Cardiac septum (tissue), 1 donor: ENCODE measurements around the gene SH3RF3. TPM values are rescaled to one million over a fixed set of nuclear protein-coding genes. Genes with fewer than 3 reads are reported as not detected.

Source experiments
- DNase-seq: peaks from one replicate; pipeline ENCODE4 v3.0.0-alpha.2; 2020; ENCODE audit warnings: low spot score
- intact Hi-C: fragments of 100-400 bp; cut with DNase I; formaldehyde crosslinking; loops from one replicate; pipeline ENCODE4 v1.14.0; 2022
- total RNA-seq: library from RNA; stranded (reverse); fragmentation: NEBNext Ultra II Directional; extraction: Animal tissue kit (Norgen Biotek cat#: 25700); gene quantifications from one replicate; pipeline ENCODE4 v1.2.1, GENCODE V29; 2021
- donor health status: DM: no; HTN: no; CAD: no.

Gene SH3RF3
- total RNA-seq, 1 donor from 2014 or later = 11.2 TPM

DNA sequence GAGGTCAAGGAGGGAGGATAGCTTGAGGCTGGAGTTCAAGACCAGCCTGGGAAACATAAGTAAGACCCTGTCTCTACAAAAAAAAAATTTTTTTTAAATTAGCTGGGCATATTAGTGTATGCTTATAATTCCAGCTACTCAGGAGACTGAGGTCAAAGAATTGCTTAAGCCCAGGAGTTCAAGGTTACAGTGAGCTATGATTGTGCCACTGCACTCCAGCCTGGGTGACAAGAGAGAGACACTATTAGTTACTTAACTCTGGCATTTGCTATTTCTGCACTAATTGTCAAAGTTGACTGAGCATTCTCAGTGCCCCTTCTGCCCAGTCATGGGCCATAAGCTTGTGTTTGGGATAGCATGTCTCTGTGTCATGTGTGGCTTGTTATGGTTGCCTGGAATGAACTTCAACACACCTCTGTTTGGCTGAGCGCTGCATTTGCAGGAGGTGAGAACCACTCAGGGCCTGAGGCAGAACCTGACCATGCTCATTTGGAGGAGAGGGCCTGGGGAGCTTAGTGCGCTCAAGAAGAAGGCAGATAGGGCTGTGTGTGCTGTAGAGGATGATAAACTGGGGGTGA is 77.7 kb downstream of the SH3RF3 start:
- intact Hi-C loops = no loop called here

DNA sequence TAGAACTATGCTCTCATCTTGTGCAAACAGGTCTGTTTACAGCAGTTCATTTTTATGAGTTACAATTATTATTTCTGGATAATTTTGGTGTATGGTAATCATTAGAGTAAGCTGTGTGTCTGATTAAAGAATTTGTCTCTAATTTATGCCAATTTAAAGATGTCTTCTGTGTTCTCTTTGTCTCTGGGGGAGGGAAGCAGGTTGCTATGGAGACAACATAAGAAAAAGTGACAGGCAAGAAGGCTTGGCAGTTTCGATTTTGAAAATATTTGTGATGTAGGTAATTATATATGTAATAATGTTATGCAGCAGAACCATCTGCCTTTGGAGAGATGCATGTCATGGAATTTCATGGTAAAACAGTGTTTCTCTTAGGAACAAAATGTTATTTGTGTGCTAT is 78.2 kb downstream of the SH3RF3 start:
- DNase-seq = no peak
- intact Hi-C loops = no loop called here

More for the DNA sequence above, 77.7 kb downstream of the SH3RF3 start:
- peak; percentile 57 for DNase-seq

DNA sequence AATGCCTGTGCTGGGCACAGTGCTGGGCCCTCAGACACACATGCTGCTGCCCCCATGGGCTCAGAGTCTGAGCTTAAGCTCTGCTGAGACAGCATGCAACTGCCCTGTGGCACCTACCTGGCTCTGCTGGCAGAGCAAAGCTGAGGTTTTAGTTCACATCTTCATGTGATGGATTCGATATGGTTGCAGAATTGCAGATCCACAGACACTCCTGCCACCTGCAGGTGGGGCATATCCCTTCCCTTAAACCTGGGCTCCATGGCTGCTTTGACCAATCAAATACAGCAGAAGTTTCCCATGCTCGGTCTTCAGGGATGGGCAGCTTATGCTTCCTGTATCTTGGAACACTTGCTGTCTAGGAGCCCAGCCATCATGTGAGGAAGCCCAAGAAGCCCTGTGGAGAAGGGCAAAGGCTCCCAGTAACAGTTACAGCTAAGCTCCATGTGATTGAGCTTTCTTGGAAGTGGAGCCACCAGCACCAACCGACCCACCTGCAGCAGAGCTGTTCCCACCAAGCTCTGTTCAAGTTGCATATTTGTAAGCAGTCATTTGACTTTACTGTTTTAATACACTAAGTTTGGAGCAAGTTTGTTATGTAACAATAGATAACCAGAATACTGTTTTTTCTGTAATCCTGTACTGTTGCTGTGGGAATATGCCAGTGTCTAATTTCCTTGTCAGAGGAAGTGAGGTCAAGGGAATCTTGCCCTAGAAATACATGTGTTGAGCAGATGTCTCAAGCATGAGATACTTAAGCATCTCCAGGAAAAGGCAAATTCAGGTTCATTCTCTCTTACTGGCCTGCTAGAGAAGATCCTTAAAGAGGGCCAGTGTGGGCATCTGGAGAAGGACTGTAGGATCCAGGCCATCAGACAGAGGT is 79.3 kb downstream of the SH3RF3 start:
- intact Hi-C loops = no loop called here

DNA sequence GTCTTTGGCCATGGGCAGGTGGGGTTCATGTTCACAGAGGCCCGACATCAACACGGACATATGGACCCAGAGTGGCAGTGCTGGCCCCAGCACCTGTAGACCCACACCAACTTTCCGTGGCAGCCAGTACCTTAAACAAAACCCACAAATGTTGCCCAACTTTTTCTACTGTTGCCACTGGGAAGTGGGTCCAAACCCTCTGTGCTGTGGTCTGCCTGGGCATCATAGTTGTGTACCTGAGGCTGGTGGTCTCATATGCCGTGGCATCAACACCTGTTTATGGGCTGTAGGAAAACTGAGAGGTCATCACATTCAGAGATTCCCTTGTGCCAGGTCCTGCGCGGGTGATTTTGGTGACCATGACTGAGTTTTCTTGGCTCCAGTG is 79.9 kb downstream of the SH3RF3 start:
- DNase-seq = peak; percentile 62
- intact Hi-C loops = no loop called here

More for the DNA sequence above, 79.3 kb downstream of the SH3RF3 start:
- DNase-seq = peak; percentile 51

DNA sequence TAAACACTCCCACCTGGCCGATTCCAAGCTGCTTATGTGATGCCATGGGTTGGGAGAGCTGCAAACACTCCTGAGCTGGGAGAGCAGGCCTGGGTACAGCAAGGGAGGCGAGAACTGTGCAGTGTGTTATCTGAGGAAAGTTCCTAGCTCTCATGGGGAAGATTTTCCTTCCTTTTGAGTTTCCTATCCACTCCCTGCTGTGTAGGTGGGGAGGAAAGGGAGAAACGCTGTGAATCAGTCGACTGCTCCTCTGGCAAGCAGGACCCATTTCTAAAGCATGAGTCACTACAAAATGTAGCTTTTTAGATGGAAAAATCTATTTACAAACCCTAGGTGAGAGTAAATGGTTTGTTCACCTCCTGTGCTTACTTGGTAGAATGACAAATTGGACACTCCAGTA is 80.4 kb downstream of the SH3RF3 start:
- intact Hi-C loops = no loop called here
- no peak for DNase-seq

DNA sequence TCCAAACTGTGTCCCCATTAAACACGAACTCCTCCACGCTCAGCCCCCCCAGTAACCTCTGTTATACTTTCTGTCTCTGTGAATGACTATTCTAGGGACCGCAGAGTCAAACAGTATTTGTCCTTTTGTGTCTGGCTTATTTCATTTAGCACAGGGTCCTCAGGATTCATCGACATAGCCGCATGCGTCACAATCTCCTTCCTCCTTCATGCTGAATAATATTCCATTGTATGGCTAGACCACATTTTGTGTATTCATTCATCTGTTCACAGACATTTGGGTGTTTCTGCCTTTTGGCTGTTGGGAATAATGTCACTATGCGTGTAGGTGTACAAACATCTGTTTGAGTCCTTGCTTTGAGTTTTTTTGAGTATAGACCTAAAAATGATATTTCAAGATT is 80.9 kb downstream of the SH3RF3 start:
- no peak for DNase-seq

DNA sequence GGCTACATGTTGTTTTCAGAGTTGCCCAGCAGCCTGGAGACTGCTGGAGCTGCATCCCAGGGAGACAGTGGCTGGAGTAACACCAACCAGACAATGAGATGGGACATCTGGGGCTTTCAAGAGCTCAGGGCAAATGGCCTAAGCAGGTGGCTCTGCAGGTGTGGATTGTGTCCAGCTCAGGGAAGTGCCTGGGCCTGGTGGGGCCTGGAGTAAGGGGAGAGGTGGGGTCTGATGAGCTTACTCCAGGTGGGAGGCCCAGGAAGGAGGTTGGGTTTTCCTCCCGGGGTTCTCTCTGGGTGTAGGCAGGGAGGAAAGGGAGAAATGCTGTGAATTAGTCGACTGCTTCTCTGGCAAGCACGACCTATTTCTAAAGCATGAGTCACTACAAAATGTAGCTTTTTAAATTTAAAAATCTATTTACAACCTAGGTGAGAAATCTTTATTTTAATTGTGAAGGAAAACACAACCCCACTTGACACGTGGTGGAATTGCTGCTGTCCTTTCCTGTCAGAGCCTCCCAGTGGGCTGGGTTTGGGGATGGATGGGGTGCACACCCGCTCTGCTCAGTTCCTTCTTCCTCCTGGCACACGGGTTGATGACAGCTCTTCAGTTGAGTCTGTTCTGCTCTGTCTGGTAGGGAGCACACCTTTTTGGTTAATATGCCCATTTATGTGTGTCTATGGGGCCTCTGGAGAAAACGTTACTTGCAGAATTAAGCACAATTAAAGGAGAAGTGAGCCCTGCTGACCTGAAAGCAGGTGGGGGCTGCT is 81.6 kb downstream of the SH3RF3 start:
- intact Hi-C loops = no loop called here
- DNase-seq = peak; percentile 51

More for the DNA sequence above, 80.9 kb downstream of the SH3RF3 start:
- intact Hi-C loops = no loop called here

DNA sequence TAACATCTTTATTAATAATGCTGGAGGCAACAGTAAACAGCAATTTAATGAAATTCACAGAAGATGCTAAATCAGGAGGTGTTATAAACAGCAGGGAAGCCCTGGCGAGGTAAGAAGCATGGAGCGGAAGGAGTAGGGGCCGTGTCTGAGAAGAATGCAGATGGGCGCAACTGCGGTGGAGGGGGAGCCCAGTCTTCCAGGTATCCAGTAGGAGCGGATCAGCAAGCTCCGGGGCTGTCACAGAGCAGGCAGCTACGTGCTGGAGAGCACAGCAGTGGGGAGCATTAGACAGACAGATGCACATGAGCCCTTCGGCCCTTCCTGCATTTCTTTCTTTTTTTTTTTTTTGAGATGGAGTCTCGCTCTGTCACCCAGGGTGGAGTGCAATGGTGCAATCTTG is 82.3 kb downstream of the SH3RF3 start:
- intact Hi-C loops = no loop called here
- peak; percentile 49 for DNase-seq

DNA sequence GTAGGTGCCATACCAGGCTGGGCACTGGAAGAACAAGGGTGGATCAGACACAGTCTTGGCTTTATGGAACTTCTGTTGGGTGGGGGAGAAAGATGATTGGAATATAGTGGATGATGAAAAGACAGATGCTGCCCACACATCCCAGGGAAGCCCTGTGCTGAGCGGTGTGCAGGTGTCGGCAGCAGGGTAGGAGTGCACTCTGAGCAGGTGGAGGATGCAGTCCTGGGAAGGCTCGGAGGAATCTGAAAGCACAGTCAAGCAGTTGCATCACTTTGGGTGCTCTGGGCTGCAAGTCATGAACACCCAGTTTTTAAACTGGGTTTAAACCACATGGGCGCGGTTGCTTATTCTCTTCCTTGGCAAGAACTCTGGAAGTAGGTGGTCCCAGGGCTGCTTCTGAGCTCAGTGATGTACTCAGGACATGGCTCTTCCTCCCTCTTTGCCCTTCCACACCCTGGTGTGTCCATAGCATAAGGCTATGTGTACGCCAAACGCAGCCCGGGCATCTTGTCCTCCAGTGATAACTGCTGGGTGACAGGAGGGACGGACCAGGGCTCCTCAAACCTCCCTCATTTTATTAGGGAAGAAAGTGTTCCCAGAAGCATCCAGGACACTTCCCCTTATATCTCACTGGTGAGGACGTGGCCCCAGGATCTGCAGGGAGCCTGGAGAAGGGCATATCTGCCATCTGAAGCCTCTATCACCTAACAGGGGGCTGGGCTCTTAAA is 84.0 kb downstream of the SH3RF3 start:
- intact Hi-C loops = no loop called here
- no peak for DNase-seq

DNA sequence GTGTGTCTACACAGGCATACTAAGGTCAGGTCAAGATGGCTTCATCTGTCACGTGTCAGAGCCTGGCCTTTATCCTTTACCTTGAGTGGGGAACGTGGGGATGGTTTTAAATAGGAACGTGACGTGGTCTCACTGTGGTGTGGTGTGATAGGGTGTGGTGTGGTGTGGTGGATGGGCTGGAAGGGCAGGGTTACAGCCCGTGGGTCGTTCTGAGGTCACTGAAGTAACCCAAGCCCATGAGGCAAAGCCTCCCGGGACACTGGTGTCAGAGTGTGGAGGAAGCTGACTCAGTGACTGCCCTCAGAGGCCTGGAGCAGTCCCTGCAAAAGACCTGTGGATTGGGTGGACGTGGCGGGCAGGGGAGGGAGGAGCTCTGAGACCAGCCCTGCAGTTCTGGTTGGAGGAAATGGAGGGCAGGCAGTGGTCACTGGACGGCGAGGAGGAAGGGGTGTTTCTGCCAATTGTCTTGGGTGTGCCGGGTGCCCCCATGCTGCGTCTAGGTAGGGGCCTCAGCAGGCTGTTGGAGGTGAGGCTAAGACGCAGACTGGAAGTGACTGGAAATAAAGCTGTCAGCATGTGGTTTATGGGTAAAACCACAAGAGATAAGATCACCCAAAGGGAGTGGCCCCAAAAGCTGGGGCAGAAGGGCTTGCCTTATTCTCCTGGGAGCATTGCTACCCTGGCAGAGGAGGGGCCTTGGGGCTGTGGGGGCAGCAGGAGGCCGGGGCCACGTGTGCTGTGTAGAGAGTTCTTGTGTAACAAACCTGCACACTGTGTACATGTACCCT is 84.8 kb downstream of the SH3RF3 start:
- DNase-seq = peak; percentile 85
- intact Hi-C loops = no loop called here

DNA sequence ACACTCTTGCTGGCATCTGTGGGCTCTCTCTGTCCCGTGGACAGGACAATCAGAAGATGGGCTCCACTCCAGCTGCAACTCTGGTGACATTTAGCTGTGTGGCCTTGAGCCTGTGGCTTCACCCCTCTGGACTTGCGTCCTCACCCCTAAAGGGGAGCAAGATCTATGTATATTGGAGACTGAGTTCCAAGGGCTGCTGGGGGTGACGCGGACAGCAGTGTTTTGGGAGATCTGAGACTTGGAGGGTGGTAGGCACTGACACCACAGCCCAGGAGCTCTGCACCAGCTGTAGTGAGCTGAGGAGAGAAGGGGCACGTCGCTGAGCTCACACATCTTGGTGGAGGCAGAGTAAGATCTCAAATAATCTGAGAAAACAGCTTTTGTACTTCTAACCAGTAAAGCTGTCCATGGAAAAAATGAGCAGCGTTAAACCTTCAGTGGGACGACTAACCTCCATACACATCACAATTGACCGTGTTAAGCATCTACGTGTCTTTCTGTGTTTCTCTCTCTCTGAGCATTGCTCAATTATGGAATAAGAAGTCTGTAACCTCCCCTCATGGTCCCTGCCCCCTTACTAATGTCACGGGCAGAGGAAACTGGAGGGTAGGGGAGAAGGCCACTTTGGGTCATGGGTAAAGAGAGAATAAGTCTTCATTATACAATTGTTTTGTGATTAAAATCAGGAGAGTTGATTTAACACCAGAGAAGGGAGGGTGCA is 85.8 kb downstream of the SH3RF3 start:
- DNase-seq = peak; percentile 26
- intact Hi-C loops = no loop called here

DNA sequence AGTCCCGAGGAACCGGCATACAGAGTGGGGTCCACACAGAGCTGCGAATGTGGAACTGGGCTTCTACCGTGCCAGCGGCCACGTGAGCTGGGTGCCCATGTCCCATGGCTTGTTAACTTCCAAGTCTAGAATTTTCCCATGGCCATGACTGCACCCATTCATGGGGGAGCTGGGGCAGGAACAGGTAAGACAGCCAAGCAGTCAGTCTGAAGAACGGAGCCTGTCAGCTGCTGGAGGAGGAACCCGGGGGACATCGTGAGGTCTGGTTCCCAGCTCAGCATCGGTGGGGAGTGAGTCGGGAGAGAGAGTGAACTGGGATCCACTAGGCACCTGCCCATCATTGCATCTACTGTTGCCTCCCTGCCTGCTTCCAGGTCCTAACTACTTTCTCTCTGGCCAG is 86.9 kb downstream of the SH3RF3 start:
- no peak for DNase-seq
- intact Hi-C loops = no loop called here

DNA sequence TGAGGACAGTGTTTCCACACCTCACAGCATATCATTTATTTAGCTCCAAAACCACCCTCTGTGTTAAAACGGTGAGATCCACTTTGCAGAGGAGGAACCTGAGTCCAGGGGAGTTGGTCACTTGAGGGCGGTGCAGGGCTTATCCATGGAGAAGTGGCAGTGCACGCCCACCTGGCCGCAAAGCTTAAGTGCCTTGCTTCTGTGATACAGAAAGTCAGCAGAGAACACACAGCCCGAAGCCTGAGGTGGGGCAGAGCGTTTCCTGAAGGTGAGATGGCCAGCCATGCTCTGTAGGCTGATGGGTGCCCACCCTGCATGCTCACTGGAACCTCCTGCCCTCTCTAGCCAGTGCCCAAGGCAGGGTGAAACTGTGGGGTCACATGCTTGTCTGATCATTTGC is 87.3 kb downstream of the SH3RF3 start:
- intact Hi-C loops = no loop called here

DNA sequence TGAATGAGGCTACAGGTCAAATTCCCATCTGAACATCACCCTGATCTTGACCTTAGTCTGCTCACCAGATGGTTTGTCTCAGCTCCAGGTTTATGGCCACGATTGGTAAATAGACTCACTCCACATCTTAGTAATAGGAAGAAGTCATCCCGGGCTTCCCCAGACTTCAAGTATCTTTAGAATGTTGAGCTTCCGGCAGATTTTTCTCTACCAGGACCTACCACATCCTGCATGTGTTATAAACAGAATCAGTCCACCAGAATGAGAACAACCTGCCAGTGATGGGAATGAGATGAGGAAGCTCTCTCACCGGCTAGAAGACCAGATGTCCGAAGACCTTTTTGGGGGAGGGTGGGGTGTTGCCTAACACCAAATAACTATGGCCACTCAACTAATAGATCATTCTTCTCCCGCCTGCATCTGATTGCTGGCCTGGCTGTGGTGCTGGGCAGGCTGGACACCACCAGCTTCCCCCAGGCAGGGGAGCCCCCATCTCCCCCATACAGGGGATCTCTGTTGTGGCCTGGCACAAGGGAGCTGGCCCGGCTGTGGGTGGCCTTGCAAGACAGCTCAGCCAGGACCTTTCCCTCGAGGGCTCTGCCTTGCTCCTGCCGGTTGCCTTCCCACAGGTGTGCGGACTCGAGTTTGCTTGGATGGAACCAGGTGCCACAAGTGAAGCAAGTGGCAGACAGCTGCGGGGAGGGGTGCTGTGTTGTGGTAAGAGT is 88.5 kb downstream of the SH3RF3 start:
- intact Hi-C loops = no loop called here
- DNase-seq = peak; percentile 65

More for the DNA sequence above, 87.3 kb downstream of the SH3RF3 start:
- DNase-seq = peak; percentile 71

DNA sequence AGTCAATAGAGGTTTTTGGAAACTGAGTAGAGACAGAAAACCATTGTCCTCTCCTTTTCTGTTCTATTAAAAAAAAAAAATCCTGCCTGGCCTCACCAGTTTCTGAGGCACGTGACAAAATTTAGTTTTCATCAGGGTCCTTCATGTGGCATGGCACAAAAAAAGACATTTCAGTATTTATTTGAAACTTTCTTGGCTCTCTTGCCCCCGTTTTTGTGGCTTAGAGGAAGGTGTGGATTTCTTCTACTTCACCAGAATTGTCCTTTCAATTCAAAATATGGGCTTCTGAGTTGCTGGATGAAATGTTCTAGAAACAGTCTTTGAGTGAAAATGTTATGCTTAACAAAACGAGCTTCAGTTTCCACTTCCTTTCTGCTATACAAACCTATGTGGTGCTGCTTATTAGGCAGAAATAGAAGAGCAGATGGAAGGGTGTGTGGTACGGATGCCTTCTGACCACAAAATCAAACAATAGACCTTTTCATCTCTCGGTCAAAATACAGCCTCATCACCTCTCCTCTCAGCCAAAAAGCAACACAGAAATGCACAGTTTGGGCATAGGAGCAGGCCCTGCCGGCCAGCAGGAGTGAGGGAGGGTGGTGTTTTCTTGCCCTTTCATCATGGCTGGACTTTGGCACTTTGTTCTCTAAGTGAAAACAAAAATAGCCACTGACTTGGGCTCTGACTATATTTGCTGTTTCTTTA is 89.2 kb downstream of the SH3RF3 start:
- intact Hi-C loops = no loop called here
- DNase-seq = peak; percentile 9

DNA sequence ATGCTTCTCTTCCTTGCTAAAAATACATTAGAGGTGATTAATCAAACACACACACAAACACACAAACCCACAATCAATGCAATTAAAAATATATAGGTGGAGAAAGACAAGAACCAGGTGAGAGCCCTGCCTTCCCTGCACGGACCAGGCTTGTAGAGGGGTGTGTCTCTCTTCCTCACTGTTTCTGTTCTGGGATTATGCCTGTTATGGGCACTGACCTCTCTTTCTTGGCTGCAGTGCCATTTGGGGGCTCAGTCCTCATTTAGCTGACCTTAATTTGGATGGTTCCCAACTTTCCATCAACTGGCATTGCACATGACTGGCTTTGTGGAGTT is 89.8 kb downstream of the SH3RF3 start:
- DNase-seq = no peak
- intact Hi-C loops = no loop called here

DNA sequence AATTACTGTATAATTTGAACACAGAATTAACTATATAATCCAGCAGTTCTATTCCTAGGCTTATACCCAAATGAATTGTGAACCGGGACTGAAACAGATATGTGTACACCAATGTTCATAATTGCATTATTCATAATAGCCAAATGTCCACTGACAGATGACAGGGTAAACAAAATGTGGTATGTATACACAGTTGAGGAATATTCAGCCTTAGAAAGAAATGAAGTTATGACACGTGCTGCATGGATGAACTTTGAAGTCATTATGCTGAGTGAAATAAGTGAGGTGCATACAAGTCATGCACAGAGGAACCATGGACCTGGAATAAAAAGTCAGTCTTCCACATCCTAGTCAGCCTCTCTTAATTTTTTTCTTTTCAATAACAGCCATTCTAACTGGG is 91.9 kb downstream of the SH3RF3 start:
- DNase-seq = no peak
- intact Hi-C loops = no loop called here
